ENCODE data around the gene OR51Q1. TPM values are rescaled to one million over a fixed set of nuclear protein-coding genes. Genes with fewer than 3 reads are reported as not detected.

The OR51Q1 gene
- total RNA-seq, 3 donors from 2014 or later: not detected

DNA sequence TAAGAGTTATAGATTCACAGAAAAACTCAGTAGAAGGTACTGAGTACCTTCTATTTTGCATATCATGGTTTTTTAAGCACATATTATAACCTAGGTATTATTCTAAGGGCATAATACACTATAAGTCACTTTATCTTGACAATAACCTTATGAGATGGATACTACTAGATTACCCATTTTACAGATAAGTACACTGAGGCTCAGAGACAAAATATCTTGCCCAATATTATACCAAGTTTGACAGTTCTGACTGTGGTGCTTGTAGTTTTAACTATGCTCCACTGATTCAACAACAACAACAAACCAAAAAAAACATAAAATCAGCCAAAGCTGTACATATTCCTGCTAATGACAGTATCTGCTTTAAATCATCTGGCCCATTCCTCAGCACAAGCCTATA is 27.8 kb upstream of the OR51Q1 start:
- Histone ChIP-seq H3K36me3 (ENCODE audit: low read depth) (no peaks in the 10 kb centered on the region), H3K9me3 (no peaks in the 10 kb centered on the region)

DNA sequence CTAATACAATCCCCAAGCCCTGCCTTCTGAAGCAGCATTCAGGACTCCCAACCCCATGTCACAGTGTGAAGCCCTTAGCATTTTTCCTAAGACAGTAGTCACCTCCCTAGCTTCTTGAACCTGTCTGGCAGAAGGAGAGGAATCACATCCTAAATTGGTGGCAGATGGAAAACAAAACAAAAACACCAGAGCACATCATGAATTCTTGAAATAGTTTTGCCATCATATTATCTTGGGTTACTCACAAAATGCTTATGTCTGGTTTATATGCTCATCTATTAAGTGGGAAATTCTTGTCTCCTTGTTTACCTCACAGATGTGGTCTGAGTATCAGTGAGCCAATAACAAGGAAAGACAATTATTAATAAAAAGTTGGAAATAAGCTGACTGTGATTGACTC is 23.0 kb upstream of the OR51Q1 start:
- ATAC-seq: no peak
- TF ChIP-seq, protein P1, sequence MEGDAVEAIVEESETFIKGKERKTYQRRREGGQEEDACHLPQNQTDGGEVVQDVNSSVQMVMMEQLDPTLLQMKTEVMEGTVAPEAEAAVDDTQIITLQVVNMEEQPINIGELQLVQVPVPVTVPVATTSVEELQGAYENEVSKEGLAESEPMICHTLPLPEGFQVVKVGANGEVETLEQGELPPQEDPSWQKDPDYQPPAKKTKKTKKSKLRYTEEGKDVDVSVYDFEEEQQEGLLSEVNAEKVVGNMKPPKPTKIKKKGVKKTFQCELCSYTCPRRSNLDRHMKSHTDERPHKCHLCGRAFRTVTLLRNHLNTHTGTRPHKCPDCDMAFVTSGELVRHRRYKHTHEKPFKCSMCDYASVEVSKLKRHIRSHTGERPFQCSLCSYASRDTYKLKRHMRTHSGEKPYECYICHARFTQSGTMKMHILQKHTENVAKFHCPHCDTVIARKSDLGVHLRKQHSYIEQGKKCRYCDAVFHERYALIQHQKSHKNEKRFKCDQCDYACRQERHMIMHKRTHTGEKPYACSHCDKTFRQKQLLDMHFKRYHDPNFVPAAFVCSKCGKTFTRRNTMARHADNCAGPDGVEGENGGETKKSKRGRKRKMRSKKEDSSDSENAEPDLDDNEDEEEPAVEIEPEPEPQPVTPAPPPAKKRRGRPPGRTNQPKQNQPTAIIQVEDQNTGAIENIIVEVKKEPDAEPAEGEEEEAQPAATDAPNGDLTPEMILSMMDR (IDR thresholded peaks at IDR 0.05): no peak
- no peaks in the 10 kb centered on the region for H3K9me3 ChIP-seq

More for the DNA sequence above, 27.8 kb upstream of the OR51Q1 start:
- H3K4me3 ChIP-seq: no peak overlapping the region
- H3K4me1 ChIP-seq (ENCODE audit: low read depth): no peaks in the 10 kb centered on the region
- intact Hi-C loops (cut with DNase I, micrococcal nuclease): no loop called here
- no peak for ATAC-seq
- TF ChIP-seq, protein P1 (IDR thresholded peaks at IDR 0.05): no peak
- DNase-seq: no peak

DNA sequence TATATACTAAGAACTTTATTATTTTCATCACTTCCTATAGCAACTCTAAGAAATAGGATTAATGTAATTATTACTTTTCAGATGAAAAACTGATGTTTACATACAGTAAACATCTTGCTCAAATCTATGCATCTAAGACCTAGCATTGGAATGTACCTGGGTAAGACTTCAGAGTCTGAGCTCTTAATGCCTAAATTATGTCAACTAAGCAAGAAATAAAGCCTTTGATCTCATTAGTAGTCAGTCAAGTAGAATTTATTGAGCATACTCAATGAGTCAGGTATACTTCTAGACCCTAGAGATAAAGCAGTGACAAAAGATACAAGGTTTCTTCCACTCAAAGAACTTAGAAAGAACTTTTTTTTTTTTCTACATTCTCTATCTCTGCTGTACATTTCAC is 16.7 kb upstream of the OR51Q1 start:
- ATAC-seq: no peak

More for the DNA sequence above, 23.0 kb upstream of the OR51Q1 start:
- intact Hi-C loops (cut with DNase I, micrococcal nuclease): no loop called here
- no peak for DNase-seq
- H3K36me3 ChIP-seq (ENCODE audit: low read depth): no peaks in the 10 kb centered on the region
- H3K4me1 ChIP-seq (ENCODE audit: low read depth): no peaks in the 10 kb centered on the region
- H3K4me3 ChIP-seq: no peak overlapping the region

GRCh38 chr11:5420993-5421392 is 918 bp upstream of the OR51Q1 start:
- DNase-seq (no peak), ATAC-seq (no peak)
- TF ChIP-seq, protein P1 (IDR thresholded peaks at IDR 0.05): no peak

More for the DNA sequence above, 16.7 kb upstream of the OR51Q1 start:
- intact Hi-C loops (cut with DNase I, micrococcal nuclease): no loop called here
- DNase-seq: no peak
- Histone ChIP-seq H3K9me3 (no peaks in the 10 kb centered on the region), H3K36me3 (ENCODE audit: low read depth) (no peaks in the 10 kb centered on the region), H3K4me3 (no peak overlapping the region), H3K4me1 (ENCODE audit: low read depth) (no peaks in the 10 kb centered on the region)
- TF ChIP-seq, protein P1 (IDR thresholded peaks at IDR 0.05): no peak

DNA sequence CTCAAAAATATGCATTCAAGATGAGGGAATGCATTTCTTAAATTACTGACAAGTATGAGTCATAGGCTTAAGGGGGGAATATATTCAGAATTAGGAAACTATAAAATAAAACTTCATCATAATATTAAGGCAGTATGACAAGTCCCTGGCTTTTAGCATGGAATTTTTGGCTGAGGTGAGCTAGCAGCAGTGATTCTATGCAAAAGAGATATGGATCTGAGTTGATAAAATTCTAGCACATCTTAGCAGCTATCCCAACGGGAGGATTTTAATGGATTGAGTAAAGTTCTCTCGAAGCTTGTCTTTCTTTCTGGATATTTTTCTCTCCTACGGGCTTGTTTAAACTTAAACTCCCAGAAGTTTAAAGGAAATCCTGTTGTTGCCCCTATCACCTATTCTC is 1.2 kb downstream of the OR51Q1 start:
- H3K9me3 ChIP-seq: no peaks in the 10 kb centered on the region
- intact Hi-C loops (cut with DNase I, micrococcal nuclease): no loop called here
- DNase-seq: no peak
- no peak for ATAC-seq
- H3K4me3 ChIP-seq: no peak overlapping the region
- no peaks in the 10 kb centered on the region for H3K36me3 ChIP-seq (ENCODE audit: low read depth)
- no peaks in the 10 kb centered on the region for H3K4me1 ChIP-seq (ENCODE audit: low read depth)
- TF ChIP-seq, protein P1 (IDR thresholded peaks at IDR 0.05): no peak

More at GRCh38 chr11:5420993-5421392, 918 bp upstream of the OR51Q1 start:
- intact Hi-C loops (cut with DNase I, micrococcal nuclease): no loop called here
- H3K9me3 ChIP-seq: no peaks in the 10 kb centered on the region
- no peak overlapping the region for H3K4me3 ChIP-seq
- no peaks in the 10 kb centered on the region for H3K36me3 ChIP-seq (ENCODE audit: low read depth)
- H3K4me1 ChIP-seq (ENCODE audit: low read depth): no peaks in the 10 kb centered on the region

DNA sequence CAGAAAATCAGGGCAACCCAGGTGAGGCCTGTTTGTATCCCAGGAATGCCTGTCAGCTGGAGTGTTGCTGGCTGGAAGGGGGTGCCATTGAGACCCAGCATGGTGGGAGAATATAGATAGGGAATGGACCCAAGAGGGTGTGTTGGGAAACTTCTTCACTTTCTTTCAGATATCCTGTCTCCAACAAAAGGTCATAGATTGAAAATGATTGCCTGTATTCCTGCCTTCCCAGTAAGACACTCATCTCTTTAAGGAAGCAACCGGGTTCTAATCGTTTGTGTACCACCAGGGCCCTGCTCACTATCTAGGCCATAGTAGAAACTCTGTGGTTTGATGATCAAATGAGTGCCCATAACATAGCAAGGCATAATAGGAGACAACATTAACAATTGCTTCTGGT is 19.5 kb downstream of the OR51Q1 start, which contains the start of gene OR51I1:
TSS of gene OR51I1 (minus strand) at position 101 of the 400 bp plus-strand sequence. CDS start at position 101, 0 bp downstream.
- DNase-seq (no peak), ATAC-seq (no peak)
- H3K4me3 ChIP-seq: no peak within 1 kb of the TSS
- H3K36me3 ChIP-seq (ENCODE audit: low read depth): no peaks in the 10 kb centered on the region
- H3K9me3 ChIP-seq: no peaks in the 10 kb centered on the region
- TF ChIP-seq, protein P1 (IDR thresholded peaks at IDR 0.05): no peak
- no peaks in the 10 kb centered on the region for H3K4me1 ChIP-seq (ENCODE audit: low read depth)
- intact Hi-C loops (cut with DNase I, micrococcal nuclease): no loop called here

Data from mucosa of descending colon (tissue), 3 donors.